22Rv1 (cell line): Measurements from ENCODE around the gene ZNF106.

Source experiments
- ZFX ChIP-seq: fragments of 450-650 bp; IDR thresholded peaks from 2 replicates; pipeline ENCODE4 v1.6.1; 2017; ENCODE audit warnings: antibody characterized with exemption, borderline replicate concordance
- TF ChIP-seq, protein P1 (sequence below): fragments of 450-650 bp; IDR thresholded peaks from 2 replicates; pipeline ENCODE4 v1.5.1; 2017; ENCODE audit warnings: mild to moderate bottlenecking

- TF ChIP-seq, protein P1, sequence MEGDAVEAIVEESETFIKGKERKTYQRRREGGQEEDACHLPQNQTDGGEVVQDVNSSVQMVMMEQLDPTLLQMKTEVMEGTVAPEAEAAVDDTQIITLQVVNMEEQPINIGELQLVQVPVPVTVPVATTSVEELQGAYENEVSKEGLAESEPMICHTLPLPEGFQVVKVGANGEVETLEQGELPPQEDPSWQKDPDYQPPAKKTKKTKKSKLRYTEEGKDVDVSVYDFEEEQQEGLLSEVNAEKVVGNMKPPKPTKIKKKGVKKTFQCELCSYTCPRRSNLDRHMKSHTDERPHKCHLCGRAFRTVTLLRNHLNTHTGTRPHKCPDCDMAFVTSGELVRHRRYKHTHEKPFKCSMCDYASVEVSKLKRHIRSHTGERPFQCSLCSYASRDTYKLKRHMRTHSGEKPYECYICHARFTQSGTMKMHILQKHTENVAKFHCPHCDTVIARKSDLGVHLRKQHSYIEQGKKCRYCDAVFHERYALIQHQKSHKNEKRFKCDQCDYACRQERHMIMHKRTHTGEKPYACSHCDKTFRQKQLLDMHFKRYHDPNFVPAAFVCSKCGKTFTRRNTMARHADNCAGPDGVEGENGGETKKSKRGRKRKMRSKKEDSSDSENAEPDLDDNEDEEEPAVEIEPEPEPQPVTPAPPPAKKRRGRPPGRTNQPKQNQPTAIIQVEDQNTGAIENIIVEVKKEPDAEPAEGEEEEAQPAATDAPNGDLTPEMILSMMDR = no peak
- no peak for TF ChIP-seq ZFX
These were observed 4.6 kb upstream of the ZNF106 start, which contains the start of gene SNAP23 for GRCh38 chr15:42495361-42496212.
